Islet of Langerhans (tissue), 1 donor: ENCODE results near the gene PPP1R1B.

Source experiments
- FAIRE-seq: peaks from one replicate; lab custom pipeline; 2011; peaks lifted over from hg19 to GRCh38; lab: Jason Lieb, UNC

Gene PPP1R1B

GRCh38 chr17:39600288-39600996, 26.3 kb upstream of the PPP1R1B start:
- no peak for FAIRE-seq

GRCh38 chr17:39600997-39601597, 25.7 kb upstream of the PPP1R1B start:
- no peak for FAIRE-seq

- FAIRE-seq: no peak
Observed at GRCh38 chr17:39601758-39602532, 24.8 kb upstream of the PPP1R1B start.

GRCh38 chr17:39602533-39603303, 24.0 kb upstream of the PPP1R1B start:
- FAIRE-seq: no peak

GRCh38 chr17:39603304-39604016, 23.3 kb upstream of the PPP1R1B start:
- no peak for FAIRE-seq

GRCh38 chr17:39604911-39605491, 21.8 kb upstream of the PPP1R1B start:
- FAIRE-seq: no peak

GRCh38 chr17:39605492-39606433, 21.0 kb upstream of the PPP1R1B start:
- FAIRE-seq: no peak

GRCh38 chr17:39606434-39607056, 20.2 kb upstream of the PPP1R1B start:
- no peak for FAIRE-seq

- FAIRE-seq: no peak
Observed at GRCh38 chr17:39607057-39607850, 19.5 kb upstream of the PPP1R1B start.

GRCh38 chr17:39607851-39608130, 19.0 kb upstream of the PPP1R1B start, which contains the start of gene NEUROD2:
NEUROD2 (minus strand) TSS chr17:39607920; CDS start chr17:39606599, 1,321 bp downstream.
- FAIRE-seq: no peak

GRCh38 chr17:39608142-39608981, 18.4 kb upstream of the PPP1R1B start:
- no peak for FAIRE-seq

GRCh38 chr17:39609416-39610025, 17.2 kb upstream of the PPP1R1B start:
- no peak for FAIRE-seq

GRCh38 chr17:39611401-39612112, 15.2 kb upstream of the PPP1R1B start:
- no peak for FAIRE-seq

GRCh38 chr17:39612291-39612894, 14.4 kb upstream of the PPP1R1B start:
- no peak for FAIRE-seq

GRCh38 chr17:39612935-39613464, 13.8 kb upstream of the PPP1R1B start:
- FAIRE-seq: no peak

GRCh38 chr17:39614545-39615157, 12.1 kb upstream of the PPP1R1B start:
- no peak for FAIRE-seq
